HG03103 (cell line): ENCODE results near the gene MANSC4.
A peak's percentile ranks its signal among the peaks of the same experiment; 100 is the strongest.

Experiments used
- ATAC-seq: cut with Tn5 transposase; IDR thresholded peaks from one replicate; pipeline ENCODE4 v1.9.1; 2021; ENCODE audit warnings: low read depth; ENCODE audit not compliant: unreplicated experiment

The MANSC4 gene

DNA sequence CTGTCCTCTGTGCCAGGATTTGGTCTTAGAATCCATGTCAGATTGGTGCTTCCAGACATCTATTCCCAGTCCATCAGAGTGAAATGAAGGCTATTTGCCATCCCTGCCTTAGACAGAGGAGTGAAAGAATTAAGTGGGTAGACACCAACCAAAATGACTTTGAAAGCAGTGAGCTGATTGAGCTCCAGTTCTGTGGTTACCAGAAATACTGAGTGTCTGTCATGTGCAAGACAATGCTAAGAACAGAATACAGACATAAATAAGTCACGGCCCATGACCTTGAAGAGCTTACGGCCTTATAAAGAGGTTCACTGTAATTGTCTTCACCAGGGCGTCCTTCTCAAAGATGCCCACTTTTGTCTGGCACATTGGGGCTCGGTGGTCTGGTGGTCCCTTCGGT lies 21.6 kb upstream of the MANSC4 start:
- no peak for ATAC-seq

DNA sequence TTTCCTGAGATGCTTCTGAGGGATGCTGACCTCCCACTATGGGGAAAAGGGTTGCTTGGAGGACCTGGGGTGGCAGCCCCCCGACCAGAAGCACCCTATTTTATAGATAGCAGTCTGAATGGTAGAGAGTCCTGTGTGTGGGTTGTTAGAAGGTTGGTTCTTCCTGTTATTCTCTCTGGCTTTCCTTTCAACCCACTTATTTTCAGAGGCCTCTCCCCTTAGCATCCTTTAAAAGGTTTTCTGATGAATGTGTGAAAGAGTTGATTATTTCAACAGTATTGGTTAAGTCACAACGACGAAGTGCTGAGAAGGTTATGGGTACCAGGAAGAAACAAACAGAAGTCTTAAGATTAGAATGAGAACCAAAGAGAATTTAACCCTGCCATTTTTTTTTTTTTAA lies 20.8 kb upstream of the MANSC4 start:
- ATAC-seq, result no peak

DNA sequence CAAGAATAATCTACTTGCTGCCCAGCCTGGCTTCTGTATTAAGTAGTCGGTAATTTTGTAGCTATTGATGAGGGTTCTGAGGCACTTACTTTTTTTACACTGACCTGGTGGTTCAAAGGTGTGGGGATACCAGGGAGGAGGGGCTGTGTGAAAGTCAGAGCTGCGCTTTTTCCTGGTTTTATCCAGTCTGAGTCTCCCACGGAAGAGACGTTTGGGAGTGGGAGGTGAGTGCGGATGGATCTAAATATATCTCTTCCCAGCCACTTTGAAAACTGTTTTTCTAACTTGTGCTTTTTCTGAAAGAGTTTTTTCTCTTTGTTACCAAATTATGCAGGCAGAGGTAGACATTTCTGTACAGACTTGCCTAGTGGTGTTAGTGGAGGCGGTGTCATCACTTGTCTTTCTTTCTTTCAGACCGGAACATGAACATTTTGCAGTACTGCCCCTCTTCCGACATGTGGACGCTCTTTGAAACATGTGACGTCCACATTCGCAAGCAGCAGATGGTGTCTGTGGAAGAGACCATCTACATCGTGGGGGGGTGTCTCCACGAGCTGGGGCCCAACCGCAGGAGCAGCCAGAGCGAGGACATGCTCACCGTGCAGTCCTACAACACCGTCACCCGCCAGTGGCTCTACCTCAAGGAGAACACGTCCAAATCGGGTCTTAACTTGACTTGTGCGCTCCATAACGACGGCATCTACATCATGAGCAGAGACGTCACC lies 17.4 kb upstream of the MANSC4 start:
- no peak for ATAC-seq

GRCh38 chr12:27796128-27796527 lies 16.1 kb upstream of the MANSC4 start:
- no peak for ATAC-seq

DNA sequence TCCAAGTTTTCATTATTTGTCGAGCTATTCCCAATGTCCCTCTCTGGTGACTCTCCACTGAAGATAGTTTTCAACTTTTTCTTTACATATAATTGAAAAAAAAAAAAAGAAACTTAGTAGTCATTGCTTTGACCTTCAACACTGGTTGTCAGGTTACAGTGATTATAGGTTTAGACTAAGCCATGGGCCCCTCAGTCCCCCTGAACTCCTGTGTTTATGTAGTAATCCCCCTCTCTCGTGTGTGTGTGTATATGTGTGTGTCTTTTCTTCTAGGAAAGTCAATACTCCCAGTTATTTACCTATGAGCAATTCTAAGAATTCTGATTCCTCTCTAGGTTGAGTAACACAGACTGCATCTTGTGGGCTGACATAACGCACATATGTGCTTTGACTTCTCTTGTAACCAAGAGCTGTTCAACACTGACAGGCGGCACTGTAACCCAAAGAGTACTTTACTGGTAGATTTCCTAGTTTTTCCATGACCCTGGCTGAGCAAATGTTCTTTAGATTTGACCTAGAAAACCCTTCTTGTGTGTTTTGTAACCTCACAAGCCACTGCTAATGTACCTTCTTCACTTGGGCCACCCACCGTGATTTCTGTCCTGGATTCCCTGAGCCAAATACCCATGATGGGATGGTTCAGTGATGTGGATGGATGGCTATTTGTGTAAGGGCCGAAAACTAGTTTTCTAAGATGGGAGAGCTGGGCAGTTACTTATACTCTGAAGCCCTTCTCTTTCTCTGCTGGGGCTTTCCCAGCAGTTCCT lies 15.0 kb upstream of the MANSC4 start:
- no peak for ATAC-seq

GRCh38 chr12:27790179-27790578 lies 10.1 kb upstream of the MANSC4 start:
- no peak for ATAC-seq

GRCh38 chr12:27787559-27787958 lies 7.5 kb upstream of the MANSC4 start:
- no peak for ATAC-seq

DNA sequence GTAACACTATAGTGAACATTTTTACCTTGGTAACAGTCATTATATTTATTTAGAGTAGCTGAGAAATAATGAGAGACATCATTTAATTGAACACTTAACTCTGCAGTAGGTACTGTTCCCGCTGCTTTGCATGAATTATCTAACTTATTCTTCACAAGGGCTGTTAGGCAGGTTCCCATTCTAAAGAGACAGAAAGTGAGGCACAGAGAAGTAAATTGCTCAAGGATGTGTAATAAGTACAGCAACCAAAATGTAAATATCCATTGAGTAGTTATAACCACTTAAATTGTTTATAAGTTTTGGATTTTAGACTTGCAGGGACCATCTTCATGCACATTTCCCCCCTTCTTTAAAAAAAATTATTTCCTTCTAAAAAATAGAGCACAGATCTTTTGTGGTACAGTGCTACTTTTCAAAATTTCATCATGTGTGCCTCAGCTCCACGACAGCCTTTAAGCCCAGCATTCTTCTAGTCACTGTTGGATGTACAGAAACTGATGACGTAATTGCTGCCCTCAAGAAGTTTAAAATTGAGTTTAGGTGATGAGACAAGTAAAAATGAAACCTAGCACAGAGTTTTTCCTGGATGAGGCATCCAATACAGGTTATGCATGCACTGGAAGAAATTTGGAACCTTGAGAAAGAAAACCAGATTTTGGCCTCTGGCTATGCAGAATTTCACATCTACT lies 6.0 kb upstream of the MANSC4 start:
- ATAC-seq, result no peak

DNA sequence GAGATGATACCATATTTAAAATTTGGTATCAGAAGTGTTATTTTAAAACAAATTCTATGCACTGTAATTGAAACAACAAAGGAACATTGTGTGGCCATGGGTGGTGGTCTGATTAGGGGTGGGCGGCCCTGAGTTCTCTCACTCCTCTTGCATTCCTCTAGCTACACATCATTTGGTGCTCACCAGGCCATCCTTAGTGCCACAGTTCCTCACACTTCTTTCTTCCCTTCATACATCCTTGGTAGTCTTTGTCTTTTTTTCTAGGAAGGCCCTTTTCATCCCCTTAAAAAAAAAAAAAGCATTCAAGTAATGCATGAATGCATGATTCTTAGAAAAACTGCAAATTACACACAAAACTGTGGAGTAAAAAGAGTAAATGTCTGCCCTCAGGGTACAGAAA lies 2.4 kb upstream of the MANSC4 start:
- ATAC-seq, result no peak

- no peak for ATAC-seq
Measured at GRCh38 chr12:27781680-27782079, 1.6 kb upstream of the MANSC4 start.

GRCh38 chr12:27780612-27781408 lies 774 bp upstream of the MANSC4 start:
- ATAC-seq, result peak; percentile 36

DNA sequence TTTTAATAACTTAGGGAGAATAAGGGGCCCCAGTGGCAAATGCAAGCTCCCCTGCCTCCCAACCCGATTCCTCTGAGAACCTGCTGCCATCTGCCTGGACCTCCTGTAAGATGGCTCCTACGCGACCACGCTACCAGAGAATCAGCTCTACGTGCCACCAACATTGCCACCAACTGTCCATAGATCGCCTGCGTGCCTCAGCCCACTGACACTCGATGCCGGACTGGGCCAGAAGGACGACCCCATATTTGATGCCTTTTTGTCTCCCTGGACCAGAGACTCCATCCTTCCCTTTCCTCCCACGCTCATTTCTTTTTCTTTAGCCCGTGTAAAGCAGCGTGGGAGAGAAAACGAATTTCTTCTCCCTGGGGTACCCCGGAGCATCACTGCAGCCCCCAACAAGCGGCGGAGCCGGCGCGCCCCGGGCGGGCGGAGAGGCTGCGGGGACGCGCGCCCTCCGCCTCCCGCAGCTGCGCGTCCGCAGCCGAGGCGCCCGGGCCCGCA lies 568 bp downstream of the MANSC4 start:
- no peak for ATAC-seq

- no peak for ATAC-seq
Measured at GRCh38 chr12:27778206-27778605, 1.8 kb downstream of the MANSC4 start.

DNA sequence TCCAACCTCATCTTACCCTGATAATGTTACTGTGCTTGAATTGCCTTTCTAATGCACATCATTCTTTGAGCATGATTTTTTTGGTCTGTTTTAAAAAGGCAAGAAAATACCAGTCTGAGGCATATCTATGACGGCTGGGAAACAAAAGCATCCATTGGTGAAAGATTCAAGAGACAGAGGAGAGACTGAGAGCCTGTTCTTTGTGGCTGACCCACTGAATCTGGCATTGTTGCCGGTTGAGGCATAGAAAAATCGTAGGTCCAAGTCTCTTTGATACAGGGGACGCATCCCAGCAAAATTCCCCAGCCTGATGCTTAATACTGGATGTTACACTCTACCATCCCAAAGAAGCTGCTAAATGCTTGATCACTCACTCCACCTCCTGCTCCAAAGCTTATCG lies 2.9 kb downstream of the MANSC4 start:
- no peak for ATAC-seq

DNA sequence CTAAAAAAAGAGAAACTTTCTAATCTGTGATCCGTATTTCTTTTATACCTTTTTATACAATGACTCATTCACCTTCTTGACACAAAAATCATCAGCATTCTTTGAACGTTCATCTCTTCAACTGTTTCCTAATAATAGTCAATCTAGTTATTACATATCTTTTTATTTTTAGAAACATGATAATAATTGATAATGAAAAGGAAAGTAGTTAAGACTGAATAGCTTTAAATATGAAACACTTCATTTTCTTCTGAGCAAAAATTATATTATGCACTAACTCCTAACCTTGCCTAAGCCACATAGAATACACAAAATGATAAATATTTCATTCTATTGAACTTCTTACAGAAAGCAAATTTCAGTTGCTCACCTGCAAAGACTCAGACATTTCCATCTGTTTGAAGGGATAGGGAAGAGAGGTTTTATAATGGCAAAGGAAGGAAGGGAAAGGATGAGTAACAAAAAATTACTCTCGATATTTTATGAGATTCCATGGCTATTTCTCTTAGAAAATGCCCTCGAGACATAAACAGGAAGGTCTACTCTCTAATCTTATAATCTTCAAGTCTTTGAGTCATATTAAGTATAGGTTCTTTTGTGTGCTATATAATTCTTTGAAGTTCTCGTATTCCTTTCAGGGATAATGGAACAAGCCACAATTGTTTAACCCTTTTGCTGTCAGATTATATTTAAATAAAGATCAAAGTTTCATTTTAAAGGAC lies 7.5 kb downstream of the MANSC4 start:
- no peak for ATAC-seq

GRCh38 chr12:27771481-27772327 lies 8.3 kb downstream of the MANSC4 start:
- ATAC-seq, result no peak

- ATAC-seq, result no peak
Measured at GRCh38 chr12:27769142-27769673, 10.8 kb downstream of the MANSC4 start.

GRCh38 chr12:27766587-27766986 lies 13.4 kb downstream of the MANSC4 start:
- no peak for ATAC-seq

DNA sequence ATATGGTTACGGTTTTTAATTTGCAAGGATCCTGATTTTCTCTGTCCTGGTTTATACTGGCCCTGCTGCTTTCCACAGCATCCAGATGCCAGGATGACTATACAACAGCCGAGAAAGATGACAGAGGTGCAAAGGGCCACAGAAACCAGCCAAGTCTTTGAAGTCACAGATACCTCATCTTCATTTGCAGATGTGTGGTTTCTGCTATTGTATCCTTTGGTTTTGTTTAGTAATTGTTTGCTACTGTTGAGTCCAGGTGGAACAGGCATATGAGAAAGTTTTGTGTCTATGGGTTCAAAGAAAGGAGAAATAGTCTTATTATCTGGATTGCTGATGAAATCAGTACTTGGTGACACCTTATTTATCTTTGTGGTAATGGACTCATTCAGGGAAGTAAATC lies 17.3 kb downstream of the MANSC4 start:
- no peak for ATAC-seq
